IPS-11a (cell line): ENCODE results near the gene KNCN.

ENCODE experiments used
- H3K4me3 ChIP-seq: one replicate; pipeline ENCODE4 v1.5.1; 2013; ENCODE audit warnings: low read depth, low read length, control low read depth

KNCN gene

DNA sequence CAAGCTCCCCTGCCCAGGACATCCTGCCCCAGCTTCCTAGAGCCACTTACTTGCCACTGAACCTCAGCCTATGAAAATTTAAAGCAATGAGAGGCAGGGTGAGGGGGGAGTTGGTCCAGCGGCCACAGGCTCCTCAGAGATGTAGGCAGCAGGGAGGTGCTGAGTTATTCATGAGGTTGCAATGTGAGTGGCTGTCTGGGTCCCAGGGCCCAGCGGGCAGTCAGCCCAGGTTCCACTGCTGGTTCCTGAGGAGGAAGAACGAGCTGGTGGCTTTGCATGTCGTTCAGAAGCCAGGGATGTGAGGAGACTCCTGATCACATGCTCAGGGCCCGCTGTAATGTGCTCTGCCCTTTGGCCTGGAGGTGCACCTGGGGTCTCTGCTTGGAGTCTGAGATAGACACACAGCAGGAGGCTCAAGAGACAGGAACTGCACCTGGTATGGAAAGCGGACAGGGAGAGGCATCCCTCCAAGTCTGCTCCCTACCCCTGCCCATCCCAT lies at the start of gene KNCN:
TSS of gene KNCN (minus strand) at position 51 of the 499 bp plus-strand sequence. CDS start 432 bp downstream, outside the sequence.
- H3K4me3 ChIP-seq = no peak within 1 kb of the TSS

- H3K4me3 ChIP-seq = no peak overlapping the region
These were observed 47.9 kb upstream of the KNCN start for GRCh38 chr1:46599059-46599970.

- no peak overlapping the region for H3K4me3 ChIP-seq
These were observed 45.4 kb upstream of the KNCN start for GRCh38 chr1:46596846-46597245.

- H3K4me3 ChIP-seq = no peak overlapping the region
These were observed 44.6 kb upstream of the KNCN start for GRCh38 chr1:46596036-46596435.

- no peak overlapping the region for H3K4me3 ChIP-seq
These were observed 43.7 kb upstream of the KNCN start for GRCh38 chr1:46595127-46595526.

DNA sequence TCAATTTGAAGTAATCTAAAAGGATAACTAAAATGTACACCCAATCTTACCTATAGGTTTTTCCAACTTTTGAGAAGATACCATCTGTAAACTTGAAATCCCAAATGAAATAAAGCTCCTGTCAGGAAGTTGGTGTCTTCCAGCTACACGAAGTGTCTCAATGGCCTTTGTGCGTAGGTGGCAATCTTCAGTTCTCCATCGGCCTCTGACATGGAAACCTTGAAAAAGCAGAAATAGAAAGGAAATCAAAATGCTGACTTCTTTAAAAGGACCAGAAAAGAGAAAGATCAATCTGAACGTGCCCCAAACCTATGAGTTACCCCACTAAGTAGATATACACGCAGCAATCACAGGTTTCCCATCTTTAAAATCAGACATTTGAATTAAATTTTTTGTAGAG lies 42.6 kb upstream of the KNCN start:
- no peak overlapping the region for H3K4me3 ChIP-seq

GRCh38 chr1:46592823-46593222 lies 41.4 kb upstream of the KNCN start:
- no peak overlapping the region for H3K4me3 ChIP-seq

DNA sequence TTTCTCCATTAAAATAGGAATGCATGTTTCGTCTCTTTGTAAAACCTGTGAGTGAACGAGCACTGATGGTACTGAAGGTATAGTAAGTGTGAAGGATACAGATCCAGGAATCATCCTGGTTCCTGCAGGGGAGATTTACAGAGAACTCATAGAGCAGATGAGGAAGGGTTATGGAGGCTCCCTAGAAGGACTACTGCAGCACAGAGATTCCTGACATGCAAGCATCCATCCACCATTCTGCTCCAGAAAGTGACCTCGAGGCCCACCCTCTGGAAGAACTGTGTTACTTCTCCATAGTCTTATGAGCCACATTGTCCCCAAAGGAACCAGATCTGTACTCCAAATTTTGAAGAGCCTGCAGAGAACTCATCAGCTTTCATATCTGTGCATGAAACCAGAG lies 38.1 kb upstream of the KNCN start:
- H3K4me3 ChIP-seq = no peak overlapping the region

DNA sequence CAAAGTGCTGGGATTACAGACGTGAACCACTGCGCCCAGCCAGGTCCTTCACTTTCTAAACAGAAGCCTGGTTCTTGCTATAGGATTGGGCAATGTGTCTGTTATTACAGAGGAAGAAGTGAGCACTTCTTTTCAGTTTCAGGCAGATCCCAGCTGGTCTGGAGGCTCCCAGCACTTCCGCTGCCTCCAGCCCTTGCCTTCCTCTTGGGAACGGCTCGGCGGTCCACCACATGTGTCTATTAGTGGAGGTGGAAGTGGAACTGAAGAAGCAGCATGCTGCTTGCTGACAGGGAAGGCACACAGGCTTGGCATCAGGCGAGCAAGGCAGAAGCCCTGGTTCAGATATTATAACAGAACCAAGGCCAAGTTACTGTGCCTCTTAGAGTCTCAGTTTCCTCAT lies 35.6 kb upstream of the KNCN start:
- no peak overlapping the region for H3K4me3 ChIP-seq

GRCh38 chr1:46585312-46585938 lies 34.0 kb upstream of the KNCN start:
- no peak overlapping the region for H3K4me3 ChIP-seq

DNA sequence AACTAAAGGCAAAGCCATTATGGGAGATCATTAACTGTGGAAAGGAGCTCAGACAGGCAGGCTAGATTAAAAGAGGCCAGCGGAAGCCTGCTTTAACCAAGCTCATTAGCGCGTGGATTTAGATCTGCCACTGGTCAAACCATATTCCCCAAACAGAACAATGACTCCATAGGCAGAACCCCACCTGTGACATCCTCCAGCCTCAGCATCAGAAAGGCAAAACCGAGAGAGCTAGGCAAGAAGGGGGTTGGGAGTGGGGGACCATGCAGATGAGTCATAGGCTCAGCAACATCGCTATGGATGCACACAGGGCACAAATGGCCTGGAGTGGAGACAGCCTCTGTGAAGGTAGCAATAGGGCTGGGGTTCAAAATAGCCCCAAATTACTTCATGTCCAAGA lies 32.0 kb upstream of the KNCN start:
- no peak overlapping the region for H3K4me3 ChIP-seq

- H3K4me3 ChIP-seq = no peak overlapping the region
These were observed 31.5 kb upstream of the KNCN start for GRCh38 chr1:46582972-46583371.

- no peak overlapping the region for H3K4me3 ChIP-seq
These were observed 30.4 kb upstream of the KNCN start for GRCh38 chr1:46581681-46582455.

DNA sequence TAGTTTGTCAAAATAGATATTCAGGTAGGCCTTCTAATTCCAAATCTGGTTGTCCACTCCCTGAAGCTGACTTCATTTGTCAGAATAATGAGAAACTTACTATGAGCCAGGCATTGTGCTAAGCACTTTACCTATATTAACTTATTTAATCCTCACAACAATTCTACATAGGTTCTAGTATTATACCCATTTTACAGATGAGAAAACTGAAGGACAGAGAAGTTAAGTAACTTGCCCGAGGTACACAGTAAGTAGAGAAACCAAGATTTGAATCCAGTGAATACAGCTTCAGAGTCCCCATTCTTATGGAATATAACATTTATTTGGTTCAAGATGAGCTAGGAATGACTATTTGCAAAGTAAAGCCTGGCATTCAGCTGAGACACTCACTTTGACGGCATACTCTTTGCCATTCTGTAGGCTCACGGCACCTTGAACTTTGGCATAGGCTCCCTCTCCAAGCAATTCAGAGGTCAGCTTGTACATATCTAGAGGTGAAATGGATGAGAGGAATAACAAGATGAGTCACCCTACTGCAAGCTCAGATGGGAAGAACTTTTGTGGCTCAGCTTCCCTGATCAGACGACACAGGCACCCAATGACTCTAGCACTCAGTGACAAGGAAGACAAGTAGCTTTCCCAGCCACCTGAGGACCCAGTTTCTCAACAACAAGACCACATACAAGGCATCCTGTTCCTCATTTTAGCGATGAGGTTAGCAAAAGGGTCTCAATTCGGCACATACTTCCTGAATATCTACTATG lies 28.9 kb upstream of the KNCN start:
- H3K4me3 ChIP-seq = no peak overlapping the region

DNA sequence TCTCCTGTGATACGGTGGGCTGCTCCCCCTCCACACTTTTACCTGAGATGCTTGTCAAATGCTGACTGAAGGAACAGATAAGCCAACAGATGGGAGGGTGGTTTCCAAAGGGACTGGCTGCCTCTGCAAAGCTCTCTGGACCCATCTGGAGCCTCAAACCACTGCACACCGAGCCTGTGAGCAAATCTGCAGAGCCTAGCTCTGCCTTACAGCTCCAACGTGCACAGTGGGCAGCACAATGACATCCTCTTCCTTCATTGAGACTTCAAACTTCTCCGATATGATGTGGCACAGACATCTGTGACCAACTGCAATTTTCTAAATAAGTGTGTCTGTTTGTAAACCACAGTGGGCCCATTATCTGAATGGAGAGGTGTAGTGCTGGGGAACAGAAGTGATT lies 26.2 kb upstream of the KNCN start:
- no peak overlapping the region for H3K4me3 ChIP-seq

GRCh38 chr1:46576596-46576995 lies 25.1 kb upstream of the KNCN start:
- no peak overlapping the region for H3K4me3 ChIP-seq

- H3K4me3 ChIP-seq = no peak overlapping the region
These were observed 24.3 kb upstream of the KNCN start for GRCh38 chr1:46575778-46576177.

DNA sequence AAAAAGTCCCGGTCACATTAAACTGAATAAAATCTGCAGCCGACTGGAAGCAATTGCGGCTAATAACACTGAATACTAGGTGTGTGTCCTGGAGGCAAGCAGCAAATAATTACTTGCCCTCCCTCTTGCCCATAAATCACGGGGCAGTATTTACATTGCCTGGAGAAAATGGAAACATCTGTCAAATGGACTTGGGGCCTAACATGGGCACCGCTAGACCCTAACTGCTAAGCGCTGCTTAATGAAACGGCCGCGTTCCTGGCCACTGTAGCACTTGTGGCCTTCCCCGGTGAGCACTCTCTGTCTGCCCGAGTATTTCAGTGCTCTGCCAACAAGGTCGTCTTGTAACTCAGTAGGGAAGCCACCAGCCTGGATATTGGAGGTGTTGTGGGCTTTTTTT lies 23.9 kb upstream of the KNCN start:
- no peak overlapping the region for H3K4me3 ChIP-seq

DNA sequence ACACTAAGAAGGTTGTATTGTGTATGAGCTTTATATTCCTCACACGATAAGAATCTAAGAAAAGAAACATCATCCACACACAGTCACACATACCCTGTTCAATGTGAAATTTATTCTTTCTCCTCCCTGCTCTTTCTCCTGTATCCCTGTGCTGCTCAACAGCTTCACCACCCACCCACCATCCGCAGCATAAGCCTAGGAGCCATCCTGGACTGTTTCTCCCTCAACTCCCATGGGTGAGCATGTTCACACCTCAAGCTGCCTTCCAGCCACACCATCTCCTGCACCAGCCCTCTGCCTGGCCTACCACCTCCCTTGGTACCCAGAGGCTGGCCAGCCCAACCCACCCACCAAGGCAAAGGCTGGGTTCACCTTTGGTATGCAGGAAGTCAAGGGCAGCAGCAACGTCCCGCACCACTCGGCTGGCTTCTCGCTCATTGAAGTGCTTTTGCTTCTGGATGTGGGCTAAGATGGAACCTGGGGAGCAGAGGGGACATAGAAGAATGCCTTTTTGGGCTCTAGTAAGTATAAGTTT lies 20.3 kb upstream of the KNCN start:
- no peak overlapping the region for H3K4me3 ChIP-seq
